Fibroblast of skin of right biceps (primary cell): ENCODE data around the gene SBK3.
"Not testable (repeated sequence)": the region's sequence is repeated elsewhere in the genome, so short reads cannot be mapped to it uniquely, and the experiment has no call there.

Experiments
- DNase-seq: peaks from one replicate; pipeline ENCODE4 v3.0.0-alpha.2; 2013

Gene SBK3

GRCh38 chr19:55545443-55545842 is at the start of gene SBK3:
Gene SBK3 (minus strand): TSS chr19:55545543. CDS start chr19:55545543, 0 bp downstream.
- DNase-seq: no peak

- DNase-seq: no peak
Observed at GRCh38 chr19:55593096-55593772, 47.9 kb upstream of the SBK3 start.

- no peak for DNase-seq
Observed at GRCh38 chr19:55592391-55593090, 47.2 kb upstream of the SBK3 start.

- no peak for DNase-seq
Observed at GRCh38 chr19:55591555-55591954, 46.2 kb upstream of the SBK3 start.

GRCh38 chr19:55590617-55591016 is 45.3 kb upstream of the SBK3 start:
- no peak for DNase-seq

- no peak for DNase-seq
Observed at GRCh38 chr19:55590109-55590508, 44.8 kb upstream of the SBK3 start.

- DNase-seq: no peak
Observed at GRCh38 chr19:55588738-55589137, 43.4 kb upstream of the SBK3 start.

- peak; percentile 91 for DNase-seq
Observed at GRCh38 chr19:55586976-55587668, 41.8 kb upstream of the SBK3 start.

GRCh38 chr19:55585658-55586339 is 40.5 kb upstream of the SBK3 start:
- peak; percentile 85 for DNase-seq

- no peak for DNase-seq
Observed at GRCh38 chr19:55584871-55585270, 39.5 kb upstream of the SBK3 start.

- not testable (repeated sequence) for DNase-seq
Observed at GRCh38 chr19:55583897-55584296, 38.6 kb upstream of the SBK3 start.

- not testable (repeated sequence) for DNase-seq
Observed at GRCh38 chr19:55582284-55582683, 36.9 kb upstream of the SBK3 start.

GRCh38 chr19:55581823-55582223 is 36.5 kb upstream of the SBK3 start:
- DNase-seq: no peak

- DNase-seq: no peak
Observed at GRCh38 chr19:55581145-55581822, 35.9 kb upstream of the SBK3 start.

- peak; percentile 92 for DNase-seq
Observed at GRCh38 chr19:55580628-55581144, 35.3 kb upstream of the SBK3 start, which contains the start of gene ZNF579. Gene ZNF579 (minus strand): TSS chr19:55580848. CDS start chr19:55579639, 1,209 bp downstream.

- peak; percentile 43 for DNase-seq
Observed at GRCh38 chr19:55579766-55580621, 34.7 kb upstream of the SBK3 start.

GRCh38 chr19:55578761-55579747 is 33.7 kb upstream of the SBK3 start:
- no peak for DNase-seq

- no peak for DNase-seq
Observed at GRCh38 chr19:55578031-55578760, 32.9 kb upstream of the SBK3 start.

GRCh38 chr19:55576746-55577145 is 31.4 kb upstream of the SBK3 start:
- no peak for DNase-seq
